ENCODE results near the gene CAGE1. TPM values are rescaled to one million over a fixed set of nuclear protein-coding genes. Genes with fewer than 3 reads are reported as not detected.

The CAGE1 gene
- total RNA-seq, 1 donor from 2014 or later = 0.19 TPM

DNA sequence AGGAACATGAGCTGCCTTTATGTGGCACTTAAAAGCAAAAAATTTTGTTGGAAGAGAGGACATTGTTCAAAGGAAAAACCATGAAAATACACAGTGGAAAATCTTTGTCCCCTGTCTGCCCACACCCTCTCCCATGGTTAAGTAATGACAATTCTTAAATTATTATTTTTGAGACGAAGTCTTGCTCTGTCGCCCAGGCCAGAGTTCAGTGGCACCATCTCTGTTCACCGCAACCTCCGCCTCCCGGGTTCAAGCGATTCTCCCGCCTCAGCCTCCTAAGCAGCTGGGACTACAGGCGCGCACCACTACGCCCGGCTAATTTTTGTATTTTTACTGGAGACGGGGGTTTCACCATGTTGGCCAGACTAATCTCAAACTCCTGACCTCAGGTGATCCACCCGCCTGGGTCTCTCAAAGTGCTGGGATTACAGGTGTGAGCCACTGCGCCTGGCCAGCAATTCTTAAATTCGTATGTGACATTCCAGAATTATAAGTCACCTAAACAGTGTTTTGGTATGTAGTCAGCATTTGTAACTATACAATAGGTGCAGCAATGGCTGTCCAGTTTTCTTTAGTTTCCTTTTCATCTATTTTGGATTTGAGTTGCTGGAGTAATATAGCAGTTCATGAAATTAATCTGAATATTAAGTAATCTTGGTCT is 75.9 kb downstream of the CAGE1 start:
- H3K4me1 Mint-ChIP-seq (ENCODE audit: unreplicated experiment) = peaks cover 38% of the 10 kb centered on the region
- H3K36me3 Mint-ChIP-seq (ENCODE audit: unreplicated experiment) = peaks cover 15% of the 10 kb centered on the region
- peak overlapping the region; percentile 91 for H3K4me3 Mint-ChIP-seq (ENCODE audit: unreplicated experiment)
- TF ChIP-seq, protein P1, sequence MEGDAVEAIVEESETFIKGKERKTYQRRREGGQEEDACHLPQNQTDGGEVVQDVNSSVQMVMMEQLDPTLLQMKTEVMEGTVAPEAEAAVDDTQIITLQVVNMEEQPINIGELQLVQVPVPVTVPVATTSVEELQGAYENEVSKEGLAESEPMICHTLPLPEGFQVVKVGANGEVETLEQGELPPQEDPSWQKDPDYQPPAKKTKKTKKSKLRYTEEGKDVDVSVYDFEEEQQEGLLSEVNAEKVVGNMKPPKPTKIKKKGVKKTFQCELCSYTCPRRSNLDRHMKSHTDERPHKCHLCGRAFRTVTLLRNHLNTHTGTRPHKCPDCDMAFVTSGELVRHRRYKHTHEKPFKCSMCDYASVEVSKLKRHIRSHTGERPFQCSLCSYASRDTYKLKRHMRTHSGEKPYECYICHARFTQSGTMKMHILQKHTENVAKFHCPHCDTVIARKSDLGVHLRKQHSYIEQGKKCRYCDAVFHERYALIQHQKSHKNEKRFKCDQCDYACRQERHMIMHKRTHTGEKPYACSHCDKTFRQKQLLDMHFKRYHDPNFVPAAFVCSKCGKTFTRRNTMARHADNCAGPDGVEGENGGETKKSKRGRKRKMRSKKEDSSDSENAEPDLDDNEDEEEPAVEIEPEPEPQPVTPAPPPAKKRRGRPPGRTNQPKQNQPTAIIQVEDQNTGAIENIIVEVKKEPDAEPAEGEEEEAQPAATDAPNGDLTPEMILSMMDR (IDR thresholded peaks at IDR 0.05) = no peak
- H3K27ac Mint-ChIP-seq (ENCODE audit: unreplicated experiment) = peak overlapping the region; percentile 97
- no peaks in the 10 kb centered on the region for H3K27me3 Mint-ChIP-seq (ENCODE audit: unreplicated experiment)
- H3K9me3 Mint-ChIP-seq (ENCODE audit: unreplicated experiment) = no peaks in the 10 kb centered on the region
- DNase-seq (ENCODE audit: extremely low spot score, unreplicated experiment) = no peak

DNA sequence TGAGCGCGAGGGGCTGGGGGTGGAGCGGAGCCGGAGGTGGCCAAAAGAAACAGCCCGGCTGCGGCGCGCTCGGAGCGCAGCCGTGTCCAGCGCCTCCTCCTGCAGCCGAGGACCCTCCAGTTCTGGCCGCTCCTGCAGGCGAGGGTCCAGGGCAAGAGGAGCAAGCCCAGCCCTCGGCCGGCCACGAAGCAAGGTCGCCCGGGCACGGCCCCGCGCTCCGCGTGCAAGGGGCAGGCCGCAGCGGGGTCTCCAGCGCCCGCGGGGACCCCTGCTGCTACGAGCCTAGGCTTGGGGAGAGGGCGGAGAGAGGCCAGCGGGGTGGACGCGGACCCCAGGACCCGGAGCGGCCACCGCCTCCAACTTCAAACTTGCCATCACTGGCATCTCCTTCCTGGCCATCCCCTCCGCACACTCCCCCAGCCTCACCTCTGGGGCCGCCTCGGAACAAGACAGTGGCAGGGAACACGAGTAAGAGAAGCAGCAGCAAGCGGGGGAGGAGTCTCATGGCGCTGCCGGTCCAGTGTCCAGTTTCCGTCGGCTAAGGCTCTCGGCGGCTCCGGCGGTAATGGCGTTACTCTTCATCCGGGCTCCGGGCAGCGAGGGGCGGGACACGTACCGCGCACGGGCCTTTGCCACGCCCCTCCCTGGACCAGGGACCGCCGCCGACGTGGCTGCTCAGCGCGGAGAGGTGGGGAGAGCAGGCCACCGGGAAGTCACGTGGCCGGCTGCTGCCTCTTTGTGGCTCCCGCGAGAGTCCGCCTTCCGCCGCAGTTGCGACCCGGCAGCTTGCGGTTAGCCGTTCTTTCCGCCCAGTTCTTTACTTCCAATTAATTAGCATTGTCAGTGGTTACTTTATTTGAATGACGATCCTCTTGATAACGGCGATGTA is 76.7 kb downstream of the CAGE1 start, which contains the start of gene SSR1:
Gene SSR1, minus strand, starts transcription at position 584 of the 889 bp plus-strand sequence. Its CDS starts 79 bp downstream, at position 505.
- no peaks in the 10 kb centered on the region for H3K27me3 Mint-ChIP-seq (ENCODE audit: unreplicated experiment)
- H3K36me3 Mint-ChIP-seq (ENCODE audit: unreplicated experiment) = peaks cover 21% of the 10 kb centered on the region
- H3K27ac Mint-ChIP-seq (ENCODE audit: unreplicated experiment) = peak within 1 kb of the TSS; percentile 97
- peak; percentile 99 for DNase-seq (ENCODE audit: extremely low spot score, unreplicated experiment)
- H3K4me1 Mint-ChIP-seq (ENCODE audit: unreplicated experiment) = peaks cover 43% of the 10 kb centered on the region
- TF ChIP-seq, protein P1 (IDR thresholded peaks at IDR 0.05) = no peak
- H3K4me3 Mint-ChIP-seq (ENCODE audit: unreplicated experiment) = peak within 1 kb of the TSS; percentile 91
- no peaks in the 10 kb centered on the region for H3K9me3 Mint-ChIP-seq (ENCODE audit: unreplicated experiment)

DNA sequence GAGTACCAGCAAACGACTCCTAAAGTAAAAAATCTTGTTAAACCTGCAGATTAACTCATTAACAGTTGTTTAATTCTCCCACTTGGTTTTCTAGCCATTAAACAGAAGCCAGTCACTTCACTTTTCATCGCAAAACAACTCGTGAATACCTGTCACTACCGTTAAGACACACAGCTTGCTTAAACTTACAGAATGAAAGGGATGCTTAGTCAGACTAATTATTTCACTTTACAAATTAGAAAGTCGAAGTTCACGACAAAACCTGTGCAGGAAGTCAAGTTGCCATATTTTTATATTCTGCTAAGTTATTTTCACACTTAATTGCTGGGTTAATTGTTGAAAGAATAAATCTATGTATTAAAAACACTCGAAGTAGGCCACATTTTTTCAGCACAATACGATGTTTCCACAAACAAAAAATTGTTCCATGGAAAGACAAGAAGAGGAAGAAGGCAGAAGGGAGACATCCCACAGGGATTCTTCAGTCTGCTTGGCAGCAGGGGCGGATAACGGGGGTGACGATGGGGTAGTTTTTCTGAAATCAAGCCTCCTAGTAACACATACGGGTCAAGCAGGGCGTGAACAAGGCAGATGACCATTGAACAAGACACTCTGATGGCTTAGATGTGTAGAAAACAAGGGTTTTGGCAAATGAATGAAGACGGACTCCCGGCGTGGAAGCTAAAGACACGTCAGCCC is 77.5 kb downstream of the CAGE1 start:
- Mint-ChIP-seq H3K27me3 (ENCODE audit: unreplicated experiment) (no peaks in the 10 kb centered on the region), H3K27ac (ENCODE audit: unreplicated experiment) (peak overlapping the region; percentile 92), H3K9me3 (ENCODE audit: unreplicated experiment) (no peaks in the 10 kb centered on the region), H3K4me3 (ENCODE audit: unreplicated experiment) (peak overlapping the region; percentile 91), H3K4me1 (ENCODE audit: unreplicated experiment) (peaks cover 45% of the 10 kb centered on the region), H3K36me3 (ENCODE audit: unreplicated experiment) (peaks cover 24% of the 10 kb centered on the region)
- no peak for DNase-seq (ENCODE audit: extremely low spot score, unreplicated experiment)
- TF ChIP-seq, protein P1 (IDR thresholded peaks at IDR 0.05) = no peak

DNA sequence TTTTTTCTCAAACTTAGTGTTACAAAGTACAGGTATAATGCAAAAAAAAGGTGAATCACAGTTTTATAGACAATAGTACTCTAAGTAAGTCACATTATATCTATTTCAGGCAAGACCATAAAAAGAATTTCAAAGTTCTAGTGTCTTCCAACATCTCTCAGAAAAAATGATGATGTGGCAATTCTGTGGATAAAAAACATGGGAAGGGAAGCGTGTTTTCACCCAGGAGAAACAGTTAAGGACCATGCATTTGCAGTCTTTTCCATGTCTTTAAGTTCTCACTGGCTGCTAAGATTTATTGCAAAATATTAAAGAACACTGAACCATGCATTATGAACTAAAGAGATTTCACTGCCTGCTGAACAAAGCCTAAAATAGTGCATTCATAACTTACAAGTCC is 78.4 kb downstream of the CAGE1 start:
- H3K27ac Mint-ChIP-seq (ENCODE audit: unreplicated experiment) = peak overlapping the region; percentile 49
- H3K4me3 Mint-ChIP-seq (ENCODE audit: unreplicated experiment) = peak overlapping the region; percentile 71
- H3K27me3 Mint-ChIP-seq (ENCODE audit: unreplicated experiment) = no peaks in the 10 kb centered on the region
- H3K36me3 Mint-ChIP-seq (ENCODE audit: unreplicated experiment) = peaks cover 27% of the 10 kb centered on the region
- TF ChIP-seq, protein P1 (IDR thresholded peaks at IDR 0.05) = no peak
- DNase-seq (ENCODE audit: extremely low spot score, unreplicated experiment) = no peak
- peaks cover 45% of the 10 kb centered on the region for H3K4me1 Mint-ChIP-seq (ENCODE audit: unreplicated experiment)
- H3K9me3 Mint-ChIP-seq (ENCODE audit: unreplicated experiment) = no peaks in the 10 kb centered on the region

Data from osteocyte (in vitro differentiated cells).